Activated CD8-positive, alpha-beta memory T cell treated with anti-CD3 and anti-CD28 coated beads, Interleukin-2, amount 50 U/mL, for 24 hours (primary cell): ENCODE data around the gene COX8C.

Experiments
- DNase-seq: peaks from one replicate; pipeline ENCODE4 v3.0.0-alpha.2; 2020; ENCODE audit errors: extremely low read depth

COX8C gene, protein sequence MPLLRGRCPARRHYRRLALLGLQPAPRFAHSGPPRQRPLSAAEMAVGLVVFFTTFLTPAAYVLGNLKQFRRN

DNA sequence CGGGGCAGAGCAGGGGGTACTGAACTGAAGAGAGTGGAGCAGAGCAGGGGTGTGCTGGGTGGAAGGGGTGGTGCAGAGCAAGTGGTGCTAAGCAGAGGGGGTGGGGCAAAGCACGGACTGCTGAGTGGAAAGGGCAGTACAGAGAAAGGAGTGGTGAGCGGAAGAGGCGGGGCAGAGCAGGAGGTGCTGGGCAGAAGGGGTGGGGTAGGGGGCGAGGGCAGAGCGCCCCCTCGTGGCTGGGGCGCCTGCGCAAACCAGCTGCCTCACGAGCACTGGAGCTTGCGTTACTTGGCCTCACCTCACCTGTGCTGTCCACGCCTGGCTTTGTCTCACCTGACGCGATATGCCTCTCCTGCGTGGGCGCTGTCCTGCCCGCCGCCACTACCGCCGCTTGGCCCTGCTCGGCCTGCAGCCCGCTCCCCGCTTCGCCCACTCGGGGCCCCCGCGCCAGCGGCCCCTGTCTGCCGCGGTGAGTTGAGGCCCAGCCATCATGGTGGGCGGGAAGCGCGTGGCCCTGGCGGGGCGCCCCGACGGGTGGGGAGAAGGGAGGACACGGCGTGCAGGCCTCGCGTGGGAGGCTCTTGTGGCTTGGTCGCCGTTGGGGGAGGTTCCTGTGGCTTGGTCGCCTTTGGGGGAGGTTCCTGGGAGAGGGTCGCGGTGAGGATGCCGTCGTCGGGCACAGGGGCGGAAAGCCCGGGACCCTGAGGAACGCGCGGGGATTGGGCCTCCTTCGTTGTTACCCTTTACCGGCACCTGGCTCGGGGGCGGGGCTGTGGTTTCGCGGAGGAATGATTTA is at the start of gene COX8C:
Gene COX8C, plus strand, starts transcription at position 257 of the 796 bp plus-strand sequence. Its CDS starts 87 bp downstream, at position 344.
- DNase-seq, result no peak

DNA sequence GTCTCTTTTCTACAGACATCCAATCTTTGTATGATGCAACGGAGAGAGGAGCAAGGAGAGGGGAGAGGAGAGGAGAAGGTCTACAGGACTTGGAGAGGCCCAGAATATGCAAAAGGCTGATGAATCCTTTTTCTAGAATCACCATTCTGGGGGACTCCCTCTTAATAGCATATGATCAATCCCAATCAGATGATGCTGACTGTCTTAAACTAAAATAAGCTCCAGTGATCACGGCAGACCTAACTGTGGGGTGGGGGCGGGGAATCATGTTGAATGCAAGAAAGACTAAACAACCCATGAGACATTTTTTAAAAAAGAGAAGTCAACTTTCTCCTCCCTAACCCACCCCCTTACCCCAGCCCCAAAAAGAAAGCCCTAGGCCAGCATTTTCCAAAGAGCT is 47.6 kb upstream of the COX8C start:
- no peak for DNase-seq

DNA sequence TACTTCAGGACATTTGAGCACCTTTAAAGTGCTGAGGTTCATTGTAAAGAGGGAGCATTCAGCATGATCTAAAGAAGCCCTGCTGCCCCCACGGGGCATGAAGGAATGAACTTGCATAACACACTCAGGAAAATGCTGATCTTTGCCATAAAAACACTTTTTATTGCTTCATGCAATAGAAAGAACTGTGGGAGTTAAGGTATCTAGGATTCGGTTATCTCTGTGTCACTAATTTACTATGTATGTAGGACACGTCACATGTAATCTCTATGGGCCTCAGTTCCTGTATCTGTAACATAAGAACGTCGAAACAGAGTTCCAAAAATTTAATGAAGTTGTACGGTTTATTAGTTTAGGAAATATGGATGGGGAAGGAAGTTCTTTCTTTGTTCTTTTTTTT is 47.1 kb upstream of the COX8C start:
- DNase-seq, result no peak

DNA sequence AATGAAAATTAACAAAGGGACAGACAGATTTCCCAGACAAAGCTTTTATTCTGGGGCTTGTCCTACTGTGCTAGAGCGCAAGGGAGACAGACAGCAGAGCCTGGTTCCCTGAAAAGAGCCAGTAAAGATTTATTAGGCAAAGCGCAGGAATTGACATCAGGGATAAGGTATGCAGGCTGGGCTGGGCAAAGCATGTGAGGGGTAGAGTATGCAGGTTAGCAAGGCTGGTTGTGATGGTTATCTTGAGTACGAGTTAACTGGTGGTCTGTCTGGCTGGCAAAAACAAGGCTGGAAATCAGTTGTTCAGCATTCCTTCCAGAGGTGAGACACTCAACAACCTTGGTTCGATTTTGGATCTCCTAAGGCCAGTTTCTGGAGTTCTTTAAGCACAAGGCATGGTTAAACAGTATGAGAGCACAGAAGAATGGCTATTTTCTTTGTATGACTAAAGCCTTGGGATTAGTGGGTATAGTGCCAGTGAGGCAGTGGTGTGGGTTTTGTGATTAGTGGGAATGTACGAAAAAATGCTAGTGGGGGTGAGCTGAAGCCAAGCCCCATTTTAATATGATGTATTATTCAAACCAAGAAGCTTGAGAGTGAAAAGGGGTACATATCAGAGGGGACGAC is 45.0 kb upstream of the COX8C start:
- DNase-seq, result no peak

DNA sequence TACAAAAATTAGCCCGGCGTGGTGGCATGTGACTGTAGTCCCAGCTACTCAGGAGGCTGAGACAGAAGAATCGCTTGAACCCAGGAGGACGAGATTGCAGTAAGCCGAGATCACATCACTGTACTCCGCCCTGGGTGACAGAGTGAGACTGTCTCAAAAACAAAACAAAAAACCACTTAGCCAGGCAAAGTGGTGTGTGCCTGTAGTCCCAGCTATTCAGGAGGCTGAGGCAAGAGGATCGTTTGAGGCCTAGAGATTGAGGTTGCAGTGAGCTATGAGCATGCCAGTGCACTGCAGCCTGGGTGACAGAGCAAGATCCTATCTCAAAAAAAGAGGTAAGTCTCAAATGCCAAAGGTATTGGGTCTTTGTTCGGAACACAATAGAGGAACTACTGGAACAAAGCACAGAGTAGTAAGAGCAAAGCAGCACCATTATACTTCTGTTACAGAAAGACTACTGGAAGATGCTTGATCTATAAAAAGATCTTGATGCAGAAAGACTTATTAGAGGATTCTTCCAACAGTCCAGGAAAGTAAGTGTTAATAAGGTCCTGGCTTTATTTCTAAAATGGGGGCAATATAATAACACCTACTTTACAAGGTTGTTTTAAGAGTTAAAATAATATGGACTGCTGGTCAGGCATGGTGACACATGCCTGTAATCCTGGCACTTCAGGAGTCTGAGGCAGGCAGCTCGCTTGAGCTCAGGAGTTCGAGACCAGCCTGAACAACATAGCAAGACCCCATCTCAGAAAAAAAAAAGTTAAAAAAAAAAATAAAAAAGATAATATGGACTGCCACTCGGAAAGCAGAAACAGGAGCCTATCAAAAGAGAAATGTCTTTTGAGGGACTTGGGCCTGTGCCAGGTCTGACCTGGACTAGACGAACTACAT is 44.0 kb upstream of the COX8C start:
- no peak for DNase-seq

DNA sequence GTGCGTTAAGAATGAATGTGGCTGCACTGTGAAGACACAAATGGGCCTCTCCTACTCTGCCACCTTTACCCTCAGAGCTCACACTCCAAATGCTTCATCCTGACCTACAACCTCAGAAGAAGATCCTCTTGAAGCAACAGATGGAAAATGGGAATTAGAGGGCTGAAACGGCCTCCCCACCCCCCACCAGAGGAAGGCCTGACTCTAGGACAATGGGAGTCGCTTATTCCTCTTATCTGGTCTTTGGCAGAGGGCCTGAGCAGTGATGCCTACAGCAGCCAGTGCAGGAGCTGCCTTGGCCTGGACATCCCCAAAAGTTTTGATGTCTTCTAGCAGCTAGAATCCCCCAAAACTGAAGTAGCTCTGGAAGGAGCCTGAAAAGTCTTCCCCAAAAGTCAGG is 43.3 kb upstream of the COX8C start:
- no peak for DNase-seq

DNA sequence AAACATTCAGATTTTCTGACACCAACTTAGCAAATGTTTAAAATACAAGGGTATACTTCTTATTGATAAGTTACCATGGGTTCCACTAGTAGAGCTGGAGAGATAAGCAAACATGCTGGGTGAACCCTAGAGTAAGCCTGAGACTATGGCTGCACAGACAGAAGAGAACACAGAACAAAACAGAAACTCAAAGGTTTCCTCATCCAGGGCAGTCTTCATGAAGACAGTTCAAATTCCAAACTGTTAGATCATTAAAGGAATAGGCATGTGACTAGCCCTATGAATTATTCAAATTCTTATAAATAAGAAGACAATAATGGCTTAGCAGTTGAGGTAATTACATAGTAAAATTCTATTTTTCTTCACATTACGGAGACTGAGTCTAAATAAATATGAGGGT is 42.2 kb upstream of the COX8C start:
- no peak for DNase-seq

DNA sequence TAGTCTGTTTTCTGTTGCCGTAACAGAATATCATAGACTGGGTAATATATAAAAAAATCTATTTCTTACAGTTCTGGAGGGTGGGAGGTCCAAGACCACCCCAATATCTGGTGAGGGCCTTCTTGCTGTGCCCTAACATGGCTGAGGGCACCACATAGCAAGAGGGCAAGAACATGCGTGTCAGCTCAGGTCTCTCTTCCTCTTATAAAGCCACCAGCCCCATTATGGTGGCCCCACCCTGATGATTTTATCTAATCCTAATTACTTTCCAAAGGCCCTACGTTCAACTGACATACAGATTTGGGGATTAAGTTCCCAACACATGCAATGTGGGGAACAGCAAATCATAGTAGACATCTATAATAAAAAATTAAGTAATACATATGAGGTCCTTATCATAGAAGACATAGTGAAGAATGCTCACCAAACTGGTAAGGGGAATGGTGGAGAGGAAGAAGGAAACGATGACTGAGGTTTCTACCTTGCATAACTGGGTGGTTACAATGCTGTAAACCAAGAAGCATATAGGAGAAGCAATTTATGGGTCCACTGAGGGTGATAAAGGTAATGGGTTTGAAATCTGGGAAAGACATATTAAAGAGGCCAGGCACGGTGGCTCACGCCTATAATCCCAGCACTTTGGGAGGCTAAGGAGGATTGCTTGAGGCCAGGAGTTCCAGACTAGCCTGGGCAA is 41.1 kb upstream of the COX8C start:
- DNase-seq, result no peak

DNA sequence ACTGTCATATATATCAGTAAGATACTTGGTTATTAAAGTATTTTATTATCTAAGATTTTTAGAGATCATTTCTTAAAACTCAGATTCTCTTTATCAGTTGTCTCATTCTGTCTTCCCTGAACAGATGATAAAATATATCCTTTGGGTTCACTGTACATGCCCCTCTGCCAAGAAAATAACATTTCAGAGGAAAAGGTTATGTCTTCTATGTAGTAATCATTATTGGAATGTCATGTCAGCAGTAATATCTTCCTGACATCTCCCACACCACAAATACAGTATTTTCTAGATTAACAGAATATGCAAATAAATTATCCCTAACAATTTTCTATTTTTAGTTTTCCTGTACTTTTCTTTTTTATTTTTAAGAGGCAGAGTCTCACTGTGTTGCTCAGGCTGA is 40.2 kb upstream of the COX8C start:
- DNase-seq, result no peak

DNA sequence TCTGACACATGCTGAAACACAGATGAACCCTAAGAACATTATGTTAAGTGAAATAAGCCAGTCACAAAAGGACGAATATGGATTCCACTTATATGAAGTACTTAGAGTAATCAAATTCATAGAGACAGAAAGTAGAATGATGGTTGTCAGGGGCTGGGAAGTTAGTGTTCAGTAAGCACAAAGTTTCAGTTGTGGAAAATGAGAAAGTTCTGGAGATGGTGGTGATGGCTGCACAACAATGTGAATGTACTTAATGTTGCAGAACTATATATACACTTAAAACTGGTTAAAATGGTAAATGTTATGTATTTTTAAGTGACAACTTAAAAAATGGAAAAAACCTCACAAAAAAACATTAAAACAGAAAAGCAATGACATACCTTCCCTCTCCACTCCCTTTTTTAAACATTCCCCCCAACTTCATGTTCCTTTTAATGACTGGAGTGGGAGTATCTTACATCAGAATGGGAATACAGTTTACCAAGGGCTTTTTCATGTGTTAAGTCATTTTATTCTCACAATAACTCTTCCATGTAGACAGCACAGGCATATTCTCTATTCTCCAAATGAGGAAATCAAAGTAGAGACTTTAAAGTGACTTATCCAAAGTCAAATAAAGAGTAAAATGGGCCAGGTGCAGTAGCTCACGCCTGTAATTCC is 38.2 kb upstream of the COX8C start:
- DNase-seq, result no peak

DNA sequence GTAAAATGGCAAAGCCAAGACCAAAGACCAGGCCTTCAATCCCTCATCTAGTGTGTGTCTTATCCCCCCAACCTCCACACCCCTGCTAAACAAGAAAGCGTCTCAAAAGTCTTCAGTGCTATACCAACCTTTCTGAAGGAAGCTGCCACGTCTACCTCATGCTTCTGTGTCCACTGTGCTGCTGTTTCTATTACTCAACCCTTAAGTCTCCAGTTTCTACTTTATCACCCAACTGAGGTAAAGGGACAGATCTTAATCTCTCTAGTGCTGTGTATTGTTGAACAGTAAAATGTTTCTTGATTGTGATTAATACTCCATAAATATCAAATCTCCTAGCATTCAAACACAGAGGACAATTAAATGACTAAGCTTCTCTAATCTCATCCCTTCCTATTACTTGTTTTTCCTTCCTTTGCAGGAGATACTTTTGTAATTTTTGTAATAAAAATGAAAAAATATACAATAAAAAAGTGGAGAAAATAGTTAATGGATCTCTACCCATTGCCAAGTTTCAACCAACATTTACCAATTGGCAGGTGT is 37.5 kb upstream of the COX8C start:
- no peak for DNase-seq

DNA sequence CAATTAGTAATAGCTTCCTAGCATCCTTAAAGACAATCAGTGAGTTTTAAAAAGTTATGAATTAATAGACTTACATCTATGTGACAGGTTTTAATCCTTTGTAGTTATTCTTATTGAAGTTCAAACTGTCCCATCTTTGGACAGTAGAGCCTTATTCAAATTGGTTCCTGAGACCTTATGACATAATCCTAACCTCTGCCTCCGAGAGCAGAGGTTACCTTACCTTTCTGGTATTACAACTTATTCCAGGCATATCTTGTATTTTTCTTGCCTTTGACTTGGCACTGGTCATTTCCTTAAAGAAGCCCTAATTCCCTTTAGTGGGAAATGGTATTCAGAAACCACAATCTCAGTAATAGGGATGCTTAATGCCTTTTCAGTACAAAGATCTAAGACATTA is 35.9 kb upstream of the COX8C start:
- DNase-seq, result no peak

DNA sequence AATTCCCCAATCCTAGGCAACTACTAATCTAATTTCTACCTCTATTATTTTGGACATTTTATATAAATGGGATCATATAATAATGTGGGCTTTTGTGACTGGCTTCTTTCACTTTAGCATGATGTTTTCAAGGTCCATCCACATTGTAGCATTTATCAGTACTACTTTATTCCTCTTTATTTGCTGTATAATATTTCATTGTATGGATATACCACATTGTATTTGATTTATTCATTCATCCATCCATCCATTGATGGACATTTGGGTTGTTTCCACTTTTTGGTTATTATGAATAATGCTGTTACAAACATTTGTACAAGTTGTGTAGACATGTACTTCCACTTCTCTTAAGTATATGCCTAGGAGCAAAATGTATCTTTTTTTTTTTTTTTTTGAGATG is 31.4 kb upstream of the COX8C start:
- no peak for DNase-seq

DNA sequence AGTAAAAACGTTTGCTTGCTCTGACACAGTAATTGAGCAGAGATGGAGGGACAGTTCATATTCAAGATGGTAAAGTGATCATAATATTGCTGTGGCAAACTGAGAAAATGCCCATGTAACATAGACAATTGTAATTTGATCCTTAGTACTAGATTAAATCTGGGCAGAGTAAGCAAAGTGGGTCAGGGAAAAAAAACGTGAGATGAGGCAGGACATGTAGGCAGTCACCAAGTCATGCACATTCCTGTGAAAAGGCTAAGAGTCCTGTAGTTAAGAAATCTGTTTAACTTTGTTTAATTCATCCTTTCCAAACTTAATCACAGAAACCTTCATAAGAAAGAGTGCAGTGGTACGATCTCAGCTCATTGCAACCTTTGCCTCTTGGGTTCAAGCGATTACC is 30.3 kb upstream of the COX8C start:
- DNase-seq, result no peak

DNA sequence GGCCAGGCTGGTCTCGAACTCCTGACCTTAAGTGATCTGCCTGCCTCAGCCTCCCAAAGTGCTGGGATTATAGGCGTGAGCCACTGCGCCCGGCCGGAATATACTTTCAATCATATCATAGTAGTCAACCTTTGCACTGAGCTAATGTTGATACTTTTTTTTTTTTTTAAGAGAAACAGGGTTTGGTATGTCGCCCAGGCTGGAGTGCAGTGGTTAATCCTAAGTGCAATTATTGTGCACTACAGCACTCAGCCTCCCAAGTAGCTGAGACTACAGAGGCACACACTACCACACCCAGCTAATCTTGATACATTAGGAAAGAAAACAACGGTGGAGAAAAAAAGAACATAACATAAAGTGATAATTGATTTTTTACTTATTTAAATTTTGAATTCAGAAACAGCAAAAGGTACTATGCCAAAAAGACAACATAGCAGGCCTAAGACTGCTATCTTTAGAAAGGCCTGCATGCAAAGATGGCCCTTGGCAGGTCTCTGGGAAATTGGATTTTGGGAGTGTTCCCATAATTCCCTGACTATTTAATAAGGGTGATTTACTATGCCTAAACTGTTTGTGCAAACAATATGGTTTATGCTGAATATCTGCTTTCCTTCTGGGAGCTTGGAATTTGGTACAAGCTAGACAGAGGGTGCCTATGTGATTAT is 29.6 kb upstream of the COX8C start:
- no peak for DNase-seq

DNA sequence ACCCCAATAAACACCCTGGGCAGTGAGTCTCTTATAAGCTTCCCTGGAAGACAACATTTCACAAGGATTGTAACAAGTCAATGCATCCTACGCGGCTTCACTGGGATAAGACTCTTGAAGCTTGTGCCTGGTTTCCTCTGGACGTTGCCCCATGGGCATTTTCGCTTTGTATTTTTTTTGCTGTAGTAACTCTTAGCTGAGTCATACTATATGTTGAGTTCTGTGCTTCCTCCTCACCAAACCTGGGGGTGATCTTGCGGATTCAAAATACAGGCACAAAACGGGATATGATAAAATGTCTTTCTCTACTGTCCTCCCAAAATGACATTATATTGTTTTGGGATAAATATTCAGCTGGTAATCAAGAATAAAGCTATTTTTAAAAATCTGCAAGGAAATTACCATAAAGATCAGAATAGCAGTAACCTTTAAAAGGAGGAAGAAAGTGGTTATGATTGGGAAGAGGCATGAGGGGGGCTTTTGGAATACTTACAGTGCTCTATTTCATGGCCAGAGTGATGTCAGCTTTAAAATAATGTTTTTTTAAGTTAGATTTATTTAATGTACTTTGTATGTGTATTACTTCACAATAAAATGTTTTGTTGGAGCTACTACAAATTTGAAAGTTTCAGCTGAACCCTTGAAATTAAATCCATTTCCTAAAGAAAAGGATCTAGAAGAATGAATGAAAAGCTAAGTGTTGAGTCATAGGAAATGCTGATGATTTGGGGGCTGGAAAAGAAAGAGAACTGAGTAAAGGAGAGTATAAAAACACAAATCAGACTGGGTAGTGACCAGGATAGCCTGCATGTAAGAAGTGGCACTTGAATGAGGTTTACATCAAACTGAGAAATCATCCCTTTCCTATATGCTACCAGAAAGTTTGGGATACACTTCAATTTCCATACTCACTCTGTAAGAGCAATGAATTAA is 28.8 kb upstream of the COX8C start:
- DNase-seq, result no peak

DNA sequence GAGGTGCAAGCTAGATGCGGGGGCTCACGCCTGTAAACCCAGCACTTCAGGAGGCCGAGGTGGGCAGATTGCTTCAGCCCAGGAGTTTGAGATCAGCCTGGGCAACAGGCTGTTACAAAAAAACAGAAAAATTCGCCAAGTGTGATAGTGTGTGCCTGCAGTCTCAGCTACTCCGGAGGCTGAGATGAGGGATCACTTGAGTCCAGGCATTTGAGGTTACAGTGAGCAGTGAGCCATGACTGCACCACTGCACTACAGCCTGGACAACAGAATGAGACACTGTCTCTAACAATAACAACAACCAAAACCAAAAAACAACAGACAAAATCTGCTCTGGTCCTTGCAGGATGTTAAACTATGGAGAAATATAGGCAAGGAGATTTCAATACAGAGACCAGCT is 28.1 kb upstream of the COX8C start:
- no peak for DNase-seq

DNA sequence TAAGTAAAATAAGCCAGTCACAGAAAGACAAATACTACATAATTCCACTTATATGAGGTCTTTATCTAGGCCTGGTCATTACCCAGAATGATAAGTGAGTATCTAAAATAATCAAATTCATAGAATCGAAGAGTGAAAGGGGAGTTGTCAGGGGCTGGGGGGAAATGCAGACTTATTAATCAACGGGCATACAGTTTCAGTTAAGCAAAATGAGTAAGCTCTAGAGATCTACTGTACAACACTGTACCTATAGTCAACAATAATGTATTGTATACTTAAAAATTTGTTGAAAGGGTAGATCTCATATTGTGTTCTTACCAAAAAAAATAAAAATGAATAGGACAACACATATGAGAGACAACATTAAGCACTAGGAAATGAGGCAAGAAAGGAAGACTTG is 27.5 kb upstream of the COX8C start:
- no peak for DNase-seq

DNA sequence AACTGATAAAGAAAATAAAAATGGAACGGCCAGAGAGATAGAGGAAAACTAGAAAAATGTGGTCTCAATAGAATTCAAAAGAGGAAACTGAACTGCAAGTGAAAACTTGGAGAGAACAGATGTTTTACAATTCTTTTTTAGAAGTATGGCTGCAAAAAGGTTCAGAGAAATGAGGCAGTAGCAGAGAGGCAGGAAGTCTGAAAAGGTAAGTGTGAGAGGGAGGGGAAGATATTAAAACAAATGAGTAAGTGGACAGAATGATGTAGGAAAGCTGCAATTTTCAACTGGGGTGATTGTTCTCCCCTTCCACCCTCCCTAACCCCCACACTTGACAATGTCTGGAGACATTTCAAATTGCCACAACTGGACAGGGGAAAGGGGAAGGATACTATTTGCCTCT is 27.0 kb upstream of the COX8C start:
- DNase-seq, result no peak
